ENCODE results near the gene FIBCD1. TPM values are rescaled to one million over a fixed set of nuclear protein-coding genes. Genes with fewer than 3 reads are reported as not detected.

The FIBCD1 gene
- total RNA-seq, 1 donor from 2014 or later = not detected

- no peak for DNase-seq (ENCODE audit: low spot score)
Measured at GRCh38 chr9:130862747-130863146, 76.3 kb downstream of the FIBCD1 start.

- DNase-seq (ENCODE audit: low spot score) = no peak
Measured at GRCh38 chr9:130862217-130862616, 76.8 kb downstream of the FIBCD1 start.

GRCh38 chr9:130861372-130862180 lies 77.5 kb downstream of the FIBCD1 start:
- no peak for DNase-seq (ENCODE audit: low spot score)

GRCh38 chr9:130860458-130861316 lies 78.4 kb downstream of the FIBCD1 start:
- peak; percentile 93 for DNase-seq (ENCODE audit: low spot score)

GRCh38 chr9:130858739-130859705 lies 80.0 kb downstream of the FIBCD1 start:
- DNase-seq (ENCODE audit: low spot score) = no peak

GRCh38 chr9:130857864-130858738 lies 80.9 kb downstream of the FIBCD1 start:
- no peak for DNase-seq (ENCODE audit: low spot score)

- DNase-seq (ENCODE audit: low spot score) = no peak
Measured at GRCh38 chr9:130856474-130856873, 82.6 kb downstream of the FIBCD1 start.

GRCh38 chr9:130854835-130855234 lies 84.2 kb downstream of the FIBCD1 start:
- DNase-seq (ENCODE audit: low spot score) = no peak

- DNase-seq (ENCODE audit: low spot score) = no peak
Measured at GRCh38 chr9:130854092-130854491, 85.0 kb downstream of the FIBCD1 start.

- no peak for DNase-seq (ENCODE audit: low spot score)
Measured at GRCh38 chr9:130852801-130853200, 86.2 kb downstream of the FIBCD1 start.

Other genes starting within 250 kb of the FIBCD1 start
- 21.2 TPM for gene EXOSC2, start 245.5 kb downstream of the FIBCD1 start, total RNA-seq
- gene ABL1, start 104.0 kb downstream of the FIBCD1 start, total RNA-seq = 92.4 TPM
- not detected for gene QRFP, start 42.4 kb downstream of the FIBCD1 start, total RNA-seq
- gene LAMC3, start 69.9 kb upstream of the FIBCD1 start, total RNA-seq = 4.8 TPM
- gene AIF1L, start 157.3 kb upstream of the FIBCD1 start, total RNA-seq = 57.2 TPM
- gene NUP214, start 186.3 kb upstream of the FIBCD1 start, total RNA-seq = 68.4 TPM

All from mesenteric fat pad (tissue), 1 donor.